Small intestine (tissue), 7 donors: Measurements from ENCODE around the gene ZEB2. TPM values are rescaled to one million over a fixed set of nuclear protein-coding genes. Genes with fewer than 3 reads are reported as not detected.

Experiments used
- DNase-seq, 2 donors: peaks; one replicate each; pipeline versions ENCODE4 v3.0.0 to v3.0.0-alpha.2; 2013
- FAIRE-seq: peaks from 2 replicates; lab custom pipeline; 2012; peaks lifted over from hg19 to GRCh38; lab: Jason Lieb, UNC
- H3K27ac ChIP-seq, 3 donors: one replicate each; pipeline ENCODE4 v1.5.1; 2013; ENCODE audit warnings: low read length in 2 of 3, mild to moderate bottlenecking in 2 of 3, control low read depth in 1 of 3, inconsistent platforms in 1 of 3, low read depth in 1 of 3, moderate library complexity in 1 of 3
- H3K27me3 ChIP-seq, 3 donors: one replicate each; pipeline ENCODE4 v1.6.1; 2013; ENCODE audit warnings: low read length in 3 of 3, inconsistent platforms in 1 of 3; ENCODE audit not compliant: control insufficient read depth in 3 of 3, insufficient read depth in 3 of 3
- H3K36me3 ChIP-seq, 3 donors: one replicate each; pipeline ENCODE4 v1.6.1; 2013; ENCODE audit warnings: low read length in 3 of 3, inconsistent platforms in 1 of 3, low read depth in 1 of 3, mild to moderate bottlenecking in 1 of 3, moderate library complexity in 1 of 3; ENCODE audit not compliant: control insufficient read depth in 3 of 3, insufficient read depth in 2 of 3
- H3K4me1 ChIP-seq, 3 donors: one replicate each; pipeline ENCODE4 v1.6.1; 2013; ENCODE audit warnings: low read length in 2 of 3, inconsistent platforms in 1 of 3, low read depth in 1 of 3, mild to moderate bottlenecking in 1 of 3, moderate library complexity in 1 of 3; ENCODE audit not compliant: control insufficient read depth in 3 of 3, insufficient read depth in 2 of 3
- H3K4me3 ChIP-seq, 3 donors: one replicate each; pipeline ENCODE4 v1.5.1; 2013; ENCODE audit warnings: low read length in 3 of 3, control low read depth in 1 of 3, inconsistent platforms in 1 of 3, low read depth in 1 of 3, mild to moderate bottlenecking in 1 of 3, moderate library complexity in 1 of 3
- H3K9me3 ChIP-seq, 2 donors: one replicate each; pipeline ENCODE4 v1.6.1; 2013; ENCODE audit warnings: low read depth in 1 of 2, low read length in 1 of 2; ENCODE audit not compliant: control insufficient read depth in 2 of 2, insufficient read depth in 1 of 2
- WGBS, 3 donors: extraction: QIAGEN DNeasy Blood & Tissue Kit; methylation state at CpG; one replicate each; pipeline ENCODE4 v1.1.7; 2013; 5-methylcytosine and 5-hydroxymethylcytosine counted together
- polyA plus RNA-seq, 4 donors: library from polyadenylated mRNA; stranded (reverse) in 3 of 4; unstranded in 1 of 4; fragments of 200-250 nt in 3 of 4; fragments of 120-200 nt in 1 of 4; gene quantifications; one replicate each; pipeline versions ENCODE4 v1.2.1 to v1.2.3, GENCODE V29; 2013
- donor health status: healthy with polysubstance abuse.
- donor health status: control.
- donor health status: control.
- donor health status: Bipolar disorder and iron deficiency.
- donor health status: healthy.

ZEB2 gene
- polyA plus RNA-seq, 4 donors = 2.0 to 30.9 (median 15.3) TPM

DNA sequence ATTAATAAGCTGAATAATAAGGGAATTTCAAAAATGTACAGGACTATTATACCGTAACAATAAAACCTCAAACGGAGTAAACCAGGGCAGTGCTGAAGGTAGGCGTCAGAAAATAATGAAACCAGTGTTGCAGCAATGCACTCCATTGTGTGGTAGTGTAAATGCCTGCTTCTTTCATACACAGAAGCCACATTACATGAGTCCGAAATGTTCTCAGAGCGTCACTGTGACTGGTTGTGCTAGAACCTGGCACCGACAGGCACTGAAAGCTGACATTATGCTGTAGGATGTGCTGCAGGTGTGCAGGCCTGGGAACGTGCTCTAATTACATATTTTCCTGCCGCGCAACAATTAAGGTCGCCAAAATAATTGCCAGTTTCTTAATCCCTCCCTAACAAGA lies 53.3 kb downstream of the ZEB2 start:
- Histone ChIP-seq H3K9me3 (no peaks in the 10 kb centered on the region), H3K4me3 (no peak overlapping the region), H3K27ac (no peak overlapping the region), H3K27me3 (peaks cover 0 to 65% (median 0%) of the 10 kb centered on the region in 3 donors), H3K36me3 (no peaks in the 10 kb centered on the region), H3K4me1 (no peaks in the 10 kb centered on the region)
- FAIRE-seq (no peak), DNase-seq (no peak)
- 76 to 81% (median 79%) methylated on average over 10 of the region's 10 CpGs for WGBS, 3 donors

DNA sequence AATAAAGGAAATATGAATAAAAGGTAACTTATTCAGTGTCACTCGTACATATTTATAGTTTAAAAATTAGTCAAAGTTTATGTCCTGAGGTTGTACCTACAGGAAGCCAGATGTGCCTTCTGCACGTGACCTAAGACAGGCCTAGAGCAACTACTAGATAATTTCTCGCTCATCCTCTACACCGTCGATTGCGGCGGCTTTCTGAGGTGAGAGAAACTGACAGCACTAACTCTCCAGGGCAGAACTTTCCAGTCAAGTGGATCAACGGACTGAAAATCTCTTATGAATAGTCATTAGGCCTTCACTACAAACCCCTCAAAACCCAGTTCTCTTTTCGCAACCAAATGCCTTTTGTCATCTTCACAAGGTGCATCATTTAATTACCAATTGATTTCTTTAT lies 54.2 kb downstream of the ZEB2 start:
- Histone ChIP-seq H3K27ac (peak overlapping the region in 1 of 3 donors; percentile 56), H3K36me3 (no peaks in the 10 kb centered on the region), H3K27me3 (peaks cover 0 to 65% (median 0%) of the 10 kb centered on the region in 3 donors), H3K4me3 (no peak overlapping the region), H3K4me1 (no peaks in the 10 kb centered on the region), H3K9me3 (no peaks in the 10 kb centered on the region)
- no peak for DNase-seq
- WGBS, 3 donors = 82 to 84% (median 82%) methylated on average over 9 of the region's 9 CpGs
- FAIRE-seq = no peak

DNA sequence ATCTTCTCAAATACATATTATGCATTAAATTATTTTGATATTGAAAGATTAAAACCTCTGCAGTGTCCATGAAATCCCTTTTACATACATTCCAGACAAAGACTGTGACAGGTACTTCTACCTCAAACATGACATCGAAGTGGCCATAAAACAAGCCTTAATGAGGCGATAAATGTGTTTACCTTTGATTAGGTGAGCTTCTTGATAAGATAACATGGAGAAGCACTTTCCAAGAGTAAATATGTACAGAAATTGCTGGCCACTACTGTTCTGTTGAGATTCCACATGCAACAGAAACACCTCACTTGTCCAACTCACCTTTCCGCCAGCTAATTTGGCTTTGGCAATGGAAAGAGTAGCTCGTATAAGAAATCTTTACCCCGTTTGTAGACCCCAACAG lies 55.2 kb downstream of the ZEB2 start:
- FAIRE-seq = no peak
- Histone ChIP-seq H3K36me3 (no peaks in the 10 kb centered on the region), H3K27ac (no peak overlapping the region), H3K4me3 (no peak overlapping the region), H3K9me3 (no peaks in the 10 kb centered on the region), H3K4me1 (no peaks in the 10 kb centered on the region), H3K27me3 (peaks cover 0 to 63% (median 0%) of the 10 kb centered on the region in 3 donors)
- DNase-seq = peak; percentile 14 to 26
- WGBS, 3 donors = 23 to 59% (median 40%) methylated on average over 5 of the region's 5 CpGs

GRCh38 chr2:144463266-144463665 lies 56.7 kb downstream of the ZEB2 start:
- H3K27me3 ChIP-seq = peaks cover 0 to 55% (median 0%) of the 10 kb centered on the region in 3 donors

DNA sequence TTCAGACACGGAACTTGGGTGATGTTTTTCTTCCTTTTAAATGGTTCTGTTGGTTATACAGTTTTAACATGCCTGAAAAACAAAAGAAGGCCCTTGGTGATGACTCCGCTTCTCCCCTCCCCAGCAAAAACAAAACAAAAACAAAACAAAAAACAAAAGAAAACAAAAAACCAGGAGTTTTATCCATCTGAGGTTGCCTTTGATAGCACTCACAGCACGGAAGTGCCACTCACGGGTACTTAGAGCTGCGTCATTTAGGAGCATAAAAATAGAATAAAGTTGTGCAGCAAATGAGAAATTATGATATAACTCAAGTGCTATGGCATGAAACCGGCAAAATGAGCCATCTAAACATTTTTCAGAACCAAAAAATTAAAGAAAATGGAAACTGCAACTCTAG lies 57.7 kb downstream of the ZEB2 start:
- DNase-seq = no peak
- FAIRE-seq = no peak
- Histone ChIP-seq H3K9me3 (no peaks in the 10 kb centered on the region), H3K4me3 (no peak overlapping the region), H3K36me3 (no peaks in the 10 kb centered on the region), H3K27ac (peak overlapping the region in 1 of 3 donors; percentile 24), H3K4me1 (no peaks in the 10 kb centered on the region), H3K27me3 (peaks cover 0 to 52% (median 0%) of the 10 kb centered on the region in 3 donors)
- 66 to 86% (median 79%) methylated on average over 6 of the region's 6 CpGs for WGBS, 3 donors

More at GRCh38 chr2:144463266-144463665, 56.7 kb downstream of the ZEB2 start:
- H3K4me3 ChIP-seq = no peak overlapping the region
- DNase-seq (no peak), FAIRE-seq (no peak)
- no peaks in the 10 kb centered on the region for H3K36me3 ChIP-seq
- H3K9me3 ChIP-seq = no peaks in the 10 kb centered on the region
- H3K4me1 ChIP-seq = no peaks in the 10 kb centered on the region
- 69 to 83% (median 70%) methylated on average over 5 of the region's 5 CpGs for WGBS, 3 donors
- H3K27ac ChIP-seq = no peak overlapping the region

GRCh38 chr2:144461308-144461766 lies 58.6 kb downstream of the ZEB2 start:
- Histone ChIP-seq H3K27ac (peak overlapping the region in 1 of 3 donors; percentile 38), H3K27me3 (peaks cover 0 to 51% (median 0%) of the 10 kb centered on the region in 3 donors), H3K36me3 (no peaks in the 10 kb centered on the region), H3K9me3 (no peaks in the 10 kb centered on the region), H3K4me3 (no peak overlapping the region), H3K4me1 (no peaks in the 10 kb centered on the region)
- FAIRE-seq = no peak
- DNase-seq = no peak
- WGBS, 3 donors = 52 to 82% (median 76%) methylated on average over 9 of the region's 9 CpGs

- no peak for DNase-seq
- no peak for FAIRE-seq
These were observed 59.1 kb downstream of the ZEB2 start for GRCh38 chr2:144460727-144461307.

DNA sequence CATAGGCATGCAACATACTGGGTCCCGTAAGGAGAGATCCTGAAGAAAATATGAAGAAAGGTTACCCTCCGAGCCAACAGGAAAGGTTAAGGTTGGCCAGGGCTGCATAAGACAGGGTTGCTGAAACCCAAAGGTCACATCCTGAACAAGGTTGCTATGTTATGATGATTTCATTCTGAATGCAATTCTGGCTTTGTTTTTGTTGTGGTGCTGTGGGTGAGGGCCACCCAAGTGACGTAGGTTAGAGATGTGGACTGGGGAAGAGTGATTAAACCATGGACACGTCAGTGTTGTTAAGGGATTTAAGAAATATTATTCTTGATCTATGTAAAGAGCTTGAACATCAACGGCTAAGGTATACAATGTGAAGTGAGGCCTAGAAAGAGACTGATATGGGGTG lies 60.0 kb downstream of the ZEB2 start:
- 49 to 74% (median 64%) methylated on average over 5 of the region's 5 CpGs for WGBS, 3 donors
- no peak for FAIRE-seq
- Histone ChIP-seq H3K4me3 (no peak overlapping the region), H3K36me3 (no peaks in the 10 kb centered on the region), H3K9me3 (no peaks in the 10 kb centered on the region), H3K4me1 (no peaks in the 10 kb centered on the region), H3K27ac (peak overlapping the region in 1 of 3 donors; percentile 76), H3K27me3 (peaks cover 0 to 50% (median 0%) of the 10 kb centered on the region in 3 donors)
- DNase-seq = peak in 1 of 2 donors; percentile 16

More at GRCh38 chr2:144460727-144461307, 59.1 kb downstream of the ZEB2 start:
- Histone ChIP-seq H3K4me3 (no peak overlapping the region), H3K9me3 (no peaks in the 10 kb centered on the region), H3K27ac (peak overlapping the region in 1 of 3 donors; percentile 38), H3K36me3 (no peaks in the 10 kb centered on the region), H3K4me1 (no peaks in the 10 kb centered on the region), H3K27me3 (peaks cover 0 to 49% (median 0%) of the 10 kb centered on the region in 3 donors)
- whole genome bisulfite sequencing, 3 donors = 73 to 92% (median 83%) methylated on average over 6 of the region's 6 CpGs
